BLaER1 (cell line): ENCODE data around the gene EPHA1.

Source experiments
- H3K27ac ChIP-seq: shearing (Covaris generic); formaldehyde crosslinking; 2 replicates; pipeline ENCODE4 v1.8.1; 2022
- H3K27me3 ChIP-seq: shearing (Covaris generic); formaldehyde crosslinking; 2 replicates; pipeline ENCODE4 v1.8.1; 2022
- H3K36me3 ChIP-seq: shearing (Covaris generic); formaldehyde crosslinking; 2 replicates; pipeline ENCODE4 v1.8.1; 2022
- H3K4me1 ChIP-seq: shearing (Covaris generic); formaldehyde crosslinking; 2 replicates; pipeline ENCODE4 v1.8.1; 2022
- H3K4me2 ChIP-seq: shearing (Covaris generic); formaldehyde crosslinking; 2 replicates; pipeline ENCODE4 v1.8.1; 2022
- H3K4me3 ChIP-seq: shearing (Covaris generic); formaldehyde crosslinking; 2 replicates; pipeline ENCODE4 v1.8.1; 2022
- H3K9ac ChIP-seq: shearing (Covaris generic); formaldehyde crosslinking; 2 replicates; pipeline ENCODE4 v1.8.1; 2022
- H3K9me3 ChIP-seq: shearing (Covaris generic); formaldehyde crosslinking; 2 replicates; pipeline ENCODE4 v1.8.1; 2022
- H4K20me1 ChIP-seq: shearing (Covaris generic); formaldehyde crosslinking; 2 replicates; pipeline ENCODE4 v1.8.1; 2022
- Cebpa-rat ChIP-seq: shearing (Covaris generic); IDR thresholded peaks from 2 replicates; pipeline ENCODE4 v1.8.1; 2022

Gene EPHA1

DNA sequence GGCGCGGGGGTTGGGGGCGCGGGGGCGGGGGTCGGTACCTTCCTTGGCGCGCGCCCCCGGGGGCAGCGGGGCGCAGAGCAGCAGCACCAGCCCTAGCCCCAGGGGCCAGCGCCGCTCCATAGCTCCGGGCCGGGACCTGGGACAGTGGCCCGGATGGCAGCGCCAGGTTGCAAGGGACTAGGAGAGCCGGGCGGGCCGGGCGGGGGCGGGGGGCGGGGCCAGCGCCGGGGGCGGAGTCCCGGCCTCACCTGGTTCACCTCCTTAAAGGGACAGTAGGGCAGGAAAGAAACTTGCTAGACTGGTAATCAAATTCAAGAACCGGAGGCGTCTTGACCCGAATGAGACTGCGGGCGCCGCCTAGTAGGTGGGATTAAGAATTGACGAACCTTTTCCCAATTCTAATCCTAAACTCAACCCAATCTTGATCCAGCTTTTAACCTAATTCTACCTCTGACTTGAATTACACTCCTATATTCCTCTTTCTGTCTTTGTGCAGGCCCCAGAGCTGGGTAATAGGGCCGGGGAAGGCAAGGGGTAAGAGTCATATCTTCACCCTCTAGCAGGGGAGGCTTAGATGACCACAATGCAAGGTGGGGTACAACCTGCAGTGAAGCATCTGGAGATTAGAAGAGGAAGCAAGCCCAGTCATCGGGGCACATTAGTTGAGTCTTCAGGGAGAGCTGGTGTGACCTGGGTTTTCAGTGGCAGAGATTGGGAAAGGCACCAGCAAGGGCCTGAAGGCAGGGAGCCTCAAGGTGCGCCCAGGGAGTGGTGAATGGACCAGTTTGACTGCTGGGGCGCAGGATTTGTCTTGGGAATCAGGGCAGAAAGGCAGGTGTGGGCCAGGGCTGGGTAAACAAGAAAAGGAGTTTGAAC, at the start of gene EPHA1:
Gene EPHA1 (minus strand): TSS at position 171 of the 876 bp plus-strand sequence. CDS start 51 bp downstream, at position 120.
- no peak within 1 kb of the TSS for H3K27ac ChIP-seq
- peaks cover 39% of the 10 kb centered on the region for H3K4me1 ChIP-seq

DNA sequence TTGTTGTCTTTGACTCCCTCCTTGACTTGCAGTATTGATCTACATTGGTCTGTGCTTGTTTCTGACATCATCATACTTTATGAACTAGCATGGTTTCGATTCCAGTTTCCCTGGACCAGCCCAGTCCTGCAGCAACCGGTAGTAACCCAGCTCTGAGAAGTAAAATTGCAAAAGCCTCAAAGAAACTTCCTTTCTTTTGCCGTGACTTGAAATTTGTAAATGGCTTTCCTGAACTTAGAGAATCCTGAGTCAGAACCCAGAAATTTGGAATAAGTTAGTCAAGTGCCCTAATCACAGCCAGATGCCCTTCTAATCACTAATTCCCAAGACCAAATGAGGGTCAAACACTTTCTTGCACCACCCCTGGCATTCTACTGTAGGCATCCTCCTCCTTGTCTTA, 49.6 kb upstream of the EPHA1 start:
- H3K4me2 ChIP-seq = no peak overlapping the region
- no peak overlapping the region for H3K9ac ChIP-seq
- no peak overlapping the region for H3K27ac ChIP-seq
- peaks cover 23% of the 10 kb centered on the region for H3K9me3 ChIP-seq
- no peaks in the 10 kb centered on the region for H3K4me1 ChIP-seq
- no peaks in the 10 kb centered on the region for H3K36me3 ChIP-seq
- H3K27me3 ChIP-seq = no peaks in the 10 kb centered on the region
- no peaks in the 10 kb centered on the region for H4K20me1 ChIP-seq
- no peak for TF ChIP-seq Cebpa-rat
- no peak overlapping the region for H3K4me3 ChIP-seq

More for the DNA sequence above, at the start of gene EPHA1:
- Histone ChIP-seq H3K9ac (no peak within 1 kb of the TSS), H4K20me1 (no peaks in the 10 kb centered on the region), H3K36me3 (no peaks in the 10 kb centered on the region), H3K4me3 (no peak within 1 kb of the TSS), H3K9me3 (no peaks in the 10 kb centered on the region), H3K27me3 (0 out of 2 replicates have a peak, but pooled peaks cover 3% of the 10 kb centered on the region), H3K4me2 (peak within 1 kb of the TSS; percentile 60)
- TF ChIP-seq Cebpa-rat = no peak

DNA sequence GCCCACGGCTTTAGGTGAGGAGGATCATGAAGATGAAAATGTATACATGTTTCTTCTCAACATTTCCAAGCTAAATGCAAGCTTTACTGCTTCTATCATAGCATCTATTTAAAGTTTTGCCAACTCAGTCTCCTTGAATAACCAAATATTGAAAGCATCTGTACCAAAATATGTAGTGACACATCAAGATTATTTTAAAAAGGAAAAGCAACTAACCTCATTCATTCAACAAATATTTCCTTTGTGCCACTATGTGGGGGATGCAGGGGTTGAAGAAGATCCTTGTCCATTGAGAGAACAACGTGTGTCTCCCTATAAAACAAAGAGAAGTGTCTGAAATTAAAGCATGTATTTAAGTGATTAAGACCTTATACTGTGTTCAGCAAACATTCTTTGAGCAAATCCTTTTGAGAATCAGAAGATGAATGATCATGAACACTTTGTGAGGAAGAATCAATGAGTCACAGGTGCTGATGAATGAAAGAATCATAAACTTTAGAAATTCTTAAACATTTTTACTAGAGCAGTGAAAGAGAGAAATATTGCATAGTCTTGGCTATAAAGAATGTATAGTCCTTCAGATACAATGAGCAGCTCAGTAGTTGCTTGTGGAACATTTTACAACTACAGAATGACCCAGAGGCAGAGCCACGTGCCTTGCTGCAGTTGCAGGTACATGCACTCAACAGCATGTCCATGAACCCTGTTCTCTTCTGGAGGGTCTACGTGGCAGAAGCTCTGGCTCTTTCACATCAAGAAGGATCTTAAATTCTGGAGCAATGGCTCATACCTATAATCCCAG, 48.5 kb upstream of the EPHA1 start:
- Histone ChIP-seq H3K27ac (no peak overlapping the region), H4K20me1 (no peaks in the 10 kb centered on the region), H3K4me1 (no peaks in the 10 kb centered on the region), H3K27me3 (no peaks in the 10 kb centered on the region), H3K9ac (no peak overlapping the region), H3K4me3 (no peak overlapping the region), H3K36me3 (no peaks in the 10 kb centered on the region), H3K9me3 (peaks cover 14% of the 10 kb centered on the region), H3K4me2 (no peak overlapping the region)
- no peak for TF ChIP-seq Cebpa-rat

DNA sequence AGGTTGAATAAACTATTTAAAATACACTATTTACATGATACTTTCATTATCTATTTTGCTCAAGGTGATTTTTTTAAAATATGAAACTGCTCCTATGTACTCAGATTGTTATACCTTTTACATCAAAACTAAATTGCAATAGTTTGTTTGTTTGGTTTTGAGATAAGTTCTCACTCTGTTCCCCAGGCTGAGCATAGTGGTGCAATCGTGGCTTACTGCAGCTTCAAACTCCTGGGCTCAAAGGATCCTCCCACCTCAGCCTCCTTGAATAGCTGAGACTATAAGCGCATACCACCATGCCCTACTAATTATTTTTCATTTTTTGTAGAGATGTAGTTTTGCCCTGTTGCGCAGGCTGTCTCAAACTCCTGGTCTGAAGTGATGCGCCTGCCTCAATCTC, 47.3 kb upstream of the EPHA1 start:
- TF ChIP-seq Cebpa-rat = no peak
- Histone ChIP-seq H3K4me3 (no peak overlapping the region), H4K20me1 (no peaks in the 10 kb centered on the region), H3K4me1 (no peaks in the 10 kb centered on the region), H3K9ac (no peak overlapping the region), H3K9me3 (peaks cover 3% of the 10 kb centered on the region), H3K4me2 (no peak overlapping the region), H3K36me3 (no peaks in the 10 kb centered on the region), H3K27me3 (no peaks in the 10 kb centered on the region), H3K27ac (no peak overlapping the region)

DNA sequence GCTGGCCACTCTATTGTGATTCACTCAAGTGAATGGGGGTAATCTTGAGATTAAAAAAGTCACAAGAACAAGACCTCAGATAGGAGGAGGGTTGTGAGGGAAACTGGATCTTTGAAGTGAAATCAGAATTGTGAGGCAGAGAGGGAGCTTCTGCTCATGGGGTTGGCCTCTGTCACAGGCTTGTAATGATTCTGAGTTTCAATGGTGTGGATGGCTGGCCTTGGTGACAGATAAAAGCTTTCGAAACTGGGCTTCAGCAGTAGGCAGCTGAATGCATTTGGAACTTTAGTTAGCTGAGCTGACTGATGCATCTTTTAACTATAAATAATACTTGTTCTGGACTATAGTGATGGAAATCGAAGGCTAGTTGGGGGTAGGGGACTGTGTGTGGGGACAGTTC, 46.8 kb upstream of the EPHA1 start:
- H3K27ac ChIP-seq = no peak overlapping the region
- H4K20me1 ChIP-seq = no peaks in the 10 kb centered on the region
- H3K27me3 ChIP-seq = no peaks in the 10 kb centered on the region
- H3K4me1 ChIP-seq = no peaks in the 10 kb centered on the region
- H3K4me3 ChIP-seq = no peak overlapping the region
- no peak for TF ChIP-seq Cebpa-rat
- H3K9ac ChIP-seq = no peak overlapping the region
- no peaks in the 10 kb centered on the region for H3K9me3 ChIP-seq
- no peak overlapping the region for H3K4me2 ChIP-seq
- no peaks in the 10 kb centered on the region for H3K36me3 ChIP-seq

DNA sequence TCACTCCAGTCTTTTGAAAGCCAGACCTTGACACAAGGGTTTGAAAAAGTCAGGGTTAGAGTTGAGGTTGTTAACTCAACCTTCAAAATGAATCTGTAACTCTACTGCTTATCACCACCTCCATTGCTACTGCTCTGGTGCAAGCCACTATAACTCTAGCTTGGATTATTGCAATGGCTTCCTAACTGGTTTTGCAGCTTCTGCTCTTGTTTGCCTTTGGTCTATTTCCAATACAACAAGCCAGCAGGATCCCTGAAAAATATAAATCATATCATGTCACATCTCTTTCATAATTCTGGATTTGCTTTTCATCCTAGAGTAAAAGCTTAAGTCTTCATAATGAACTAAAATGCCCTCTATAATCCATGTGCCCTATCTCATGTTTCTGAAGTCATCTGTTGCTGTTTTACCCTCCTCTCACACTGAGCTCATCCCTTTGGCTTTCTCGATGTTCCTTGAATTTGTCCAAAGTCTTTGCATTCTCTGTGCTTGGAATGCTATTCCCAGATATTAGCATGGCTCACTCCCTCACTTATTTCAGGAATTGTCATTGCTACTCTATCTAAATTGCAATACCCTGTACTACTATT, 45.5 kb upstream of the EPHA1 start:
- no peaks in the 10 kb centered on the region for H3K27me3 ChIP-seq
- H3K4me1 ChIP-seq = no peaks in the 10 kb centered on the region
- H3K4me3 ChIP-seq = no peak overlapping the region
- no peak overlapping the region for H3K4me2 ChIP-seq
- H3K27ac ChIP-seq = no peak overlapping the region
- no peak overlapping the region for H3K9ac ChIP-seq
- H4K20me1 ChIP-seq = no peaks in the 10 kb centered on the region
- no peak for TF ChIP-seq Cebpa-rat
- H3K36me3 ChIP-seq = no peaks in the 10 kb centered on the region
- H3K9me3 ChIP-seq = no peaks in the 10 kb centered on the region

DNA sequence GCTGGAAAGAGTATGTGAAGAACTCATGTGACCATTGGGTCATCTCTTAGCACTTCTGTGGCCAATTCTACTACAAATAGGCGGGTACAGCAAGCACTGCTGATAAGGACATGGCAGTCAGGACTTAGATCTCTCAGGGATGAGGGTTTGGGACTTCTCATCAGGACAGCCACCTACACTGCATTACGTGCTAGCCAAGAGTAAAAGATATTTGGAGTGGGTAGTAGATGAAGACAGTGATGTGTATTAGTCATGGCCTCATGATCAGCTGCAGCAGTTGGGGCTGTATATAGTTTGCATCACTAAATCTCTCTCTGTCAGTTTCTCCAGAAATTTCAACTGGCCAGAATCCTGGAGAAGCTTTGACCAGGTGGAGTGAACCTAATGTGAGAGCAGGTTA, 43.8 kb upstream of the EPHA1 start:
- TF ChIP-seq Cebpa-rat = no peak
- Histone ChIP-seq H3K4me2 (no peak overlapping the region), H4K20me1 (no peaks in the 10 kb centered on the region), H3K4me1 (no peaks in the 10 kb centered on the region), H3K9ac (no peak overlapping the region), H3K27me3 (no peaks in the 10 kb centered on the region), H3K9me3 (no peaks in the 10 kb centered on the region), H3K36me3 (no peaks in the 10 kb centered on the region), H3K4me3 (no peak overlapping the region), H3K27ac (no peak overlapping the region)

DNA sequence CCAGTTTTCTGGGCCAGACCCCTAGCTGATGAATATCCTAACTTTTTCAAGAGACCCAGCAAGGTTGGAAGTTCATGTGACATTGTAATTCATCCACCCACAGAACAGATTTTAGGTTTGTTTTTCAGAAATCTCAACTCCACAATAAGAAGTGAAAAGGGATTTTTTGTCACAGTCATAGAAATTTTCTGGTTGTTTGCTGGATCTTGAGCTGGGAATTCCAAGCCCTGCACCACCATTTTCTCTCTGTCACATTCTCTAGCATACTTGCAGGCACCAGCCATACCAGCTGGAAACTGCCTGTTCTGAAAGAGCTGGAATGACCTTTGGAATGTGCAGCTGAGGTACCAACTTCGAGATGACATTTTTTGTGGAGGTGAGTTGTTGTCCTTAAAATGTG, 43.1 kb upstream of the EPHA1 start:
- Histone ChIP-seq H3K9ac (no peak overlapping the region), H3K4me1 (no peaks in the 10 kb centered on the region), H3K4me2 (no peak overlapping the region), H3K27me3 (no peaks in the 10 kb centered on the region), H3K27ac (no peak overlapping the region), H3K9me3 (no peaks in the 10 kb centered on the region), H4K20me1 (no peaks in the 10 kb centered on the region), H3K4me3 (no peak overlapping the region), H3K36me3 (no peaks in the 10 kb centered on the region)
- no peak for TF ChIP-seq Cebpa-rat

DNA sequence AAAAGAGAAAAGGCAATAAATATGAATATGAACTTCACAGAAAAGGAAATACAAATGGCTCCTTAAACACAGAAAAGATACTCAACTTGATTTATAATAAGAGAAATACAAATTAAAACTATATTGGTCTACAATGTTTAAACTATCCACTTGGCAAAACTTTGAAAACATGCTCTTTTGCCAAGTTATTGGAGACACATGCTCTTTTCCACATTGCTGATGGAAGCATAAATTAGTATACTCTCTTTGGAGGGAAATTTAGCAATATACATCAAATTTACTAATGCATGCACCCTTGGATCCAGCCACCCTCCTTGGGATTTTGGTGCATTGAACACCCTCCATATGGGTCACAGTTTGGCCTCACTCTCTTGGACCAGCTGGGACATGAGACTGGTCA, 42.5 kb upstream of the EPHA1 start:
- no peak overlapping the region for H3K4me2 ChIP-seq
- TF ChIP-seq Cebpa-rat = no peak
- no peak overlapping the region for H3K27ac ChIP-seq
- no peaks in the 10 kb centered on the region for H3K36me3 ChIP-seq
- no peak overlapping the region for H3K4me3 ChIP-seq
- H3K9me3 ChIP-seq = no peaks in the 10 kb centered on the region
- H3K9ac ChIP-seq = no peak overlapping the region
- no peaks in the 10 kb centered on the region for H3K27me3 ChIP-seq
- no peaks in the 10 kb centered on the region for H4K20me1 ChIP-seq
- no peaks in the 10 kb centered on the region for H3K4me1 ChIP-seq

DNA sequence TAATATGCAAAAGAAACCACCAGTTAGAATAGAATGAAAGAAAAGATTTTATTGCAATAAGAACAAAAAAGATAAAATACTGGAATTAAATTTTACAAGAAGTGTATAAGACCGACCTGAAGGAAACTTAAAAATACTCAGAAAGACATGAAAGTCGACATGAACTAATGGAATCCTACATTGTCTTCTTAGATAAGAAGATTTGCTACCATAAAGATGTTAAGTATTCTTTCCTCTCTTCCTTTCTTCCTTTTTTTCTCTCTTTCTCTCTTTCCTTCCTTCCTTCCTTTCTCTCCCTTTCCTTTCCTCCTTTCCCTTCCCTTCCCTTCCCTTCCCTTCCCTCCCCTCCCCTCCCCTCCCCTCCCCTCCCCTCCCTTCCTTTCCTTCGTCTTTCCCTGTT, 41.1 kb upstream of the EPHA1 start:
- Histone ChIP-seq H3K9me3 (no peaks in the 10 kb centered on the region), H3K9ac (no peak overlapping the region), H3K27ac (no peak overlapping the region), H3K4me2 (no peak overlapping the region), H3K4me3 (no peak overlapping the region), H3K36me3 (no peaks in the 10 kb centered on the region), H3K4me1 (no peaks in the 10 kb centered on the region), H4K20me1 (no peaks in the 10 kb centered on the region), H3K27me3 (no peaks in the 10 kb centered on the region)
- no peak for TF ChIP-seq Cebpa-rat
